HCT116 (cell line): ENCODE data around the gene MTLN. TPM values are rescaled to one million over a fixed set of nuclear protein-coding genes. Genes with fewer than 3 reads are reported as not detected.

Experiments used
- ATAC-seq: fragments of 200-7000 bp; cut with Tn5 transposase; 2 replicates; pipeline ENCODE4 v1.9.1; 2020; ENCODE audit warnings: mild to moderate bottlenecking, moderate library complexity
- BruUV-seq: library from RNA; stranded (reverse); fragments of 400-500 nt; replicated peaks from 2 replicates; lab custom pipeline; 2021; lab: Mats Ljungman, UMichigan
- CTCF ChIA-PET: fragments of 300-600 bp; sonication (Branson Sonifier 250); formaldehyde crosslinking; loops from one replicate; lab custom pipeline; 2021; ENCODE audit warnings: antibody characterized with exemption; lab: Charles Lee
- POLR2A ChIA-PET: fragments of 300-600, 350-600 bp; sonication (Branson Sonifier 250); formaldehyde crosslinking; loops from one replicate; lab custom pipeline; 2021; ENCODE audit warnings: antibody characterized with exemption; lab: Charles Lee
- RAD21 ChIA-PET, 2 experiments: fragments of 300-600 bp; sonication (Branson Sonifier 250); formaldehyde crosslinking; loops; one replicate each; lab custom pipeline; 2023; ENCODE audit warnings: low total read pairs in 2 of 2; ENCODE audit not compliant: uncharacterized antibody in 2 of 2, unreplicated experiment in 2 of 2, low non-redundant PET in 1 of 2; lab: Charles Lee
- DNase-seq: peaks from one replicate; pipeline ENCODE4 v3.0.0-alpha.2; 2010; ENCODE audit warnings: low read depth, low spot score
- H2AFZ ChIP-seq: fragments of 200-600 bp; shearing (Covaris generic), sonication (generic); 2 replicates; pipeline ENCODE4 v1.6.1; 2017; ENCODE audit warnings: low read depth, mixed run types, mixed read lengths, antibody characterized with exemption, low read length; ENCODE audit not compliant: poor library complexity, severe bottlenecking
- H3K27ac ChIP-seq: 2 replicates; pipeline ENCODE4 v1.5.1; 2012; ENCODE audit warnings: low read depth, low read length
- H3K27me3 ChIP-seq: fragments of 200-600 bp; sonication (generic); 2 replicates; pipeline ENCODE4 v1.6.1; 2016; ENCODE audit warnings: mixed run types, low read length, mixed read lengths; ENCODE audit not compliant: insufficient read depth
- H3K36me3 ChIP-seq, 2 experiments: fragments of 200-500 bp in 1 of 2; fragments of 200-600 bp in 1 of 2; sonication (Bioruptor generic) in 1 of 2; sonication (generic) in 1 of 2; 2 replicates each; pipeline versions ENCODE4 v1.5.1 to v1.6.1; 2014 to 2016; ENCODE audit warnings: low read length in 2 of 2, inconsistent platforms in 1 of 2, mixed read lengths in 1 of 2, mixed run types in 1 of 2; ENCODE audit not compliant: insufficient read depth in 2 of 2, control insufficient read depth in 1 of 2
- H3K4me1 ChIP-seq, 2 experiments: fragments of 200-600 bp in 1 of 2; sonication (generic) in 1 of 2; 2 replicates each; pipeline versions ENCODE4 v1.5.1 to v1.6.1; 2012 to 2017; ENCODE audit warnings: low read length in 2 of 2, inconsistent platforms in 1 of 2, mild to moderate bottlenecking in 1 of 2, mixed read lengths in 1 of 2, mixed run types in 1 of 2, moderate library complexity in 1 of 2; ENCODE audit not compliant: insufficient read depth in 2 of 2, control insufficient read depth in 1 of 2
- H3K4me2 ChIP-seq: fragments of 200-600 bp; sonication (generic); 2 replicates; pipeline ENCODE4 v1.6.1; 2017; ENCODE audit warnings: mixed run types, low read length, mixed read lengths
- H3K4me3 ChIP-seq, 2 experiments: fragments of 200-600 bp in 1 of 2; sonication (generic) in 1 of 2; replicated peaks in 1 of 2; 2 replicates each; pipeline ENCODE4 v1.5.1; 2011 to 2016; ENCODE audit warnings: low read length in 2 of 2, control low read depth in 1 of 2, low read depth in 1 of 2, mild to moderate bottlenecking in 1 of 2, mixed read lengths in 1 of 2, mixed run types in 1 of 2
- H3K79me2 ChIP-seq: fragments of 200-600 bp; sonication (generic); 2 replicates; pipeline ENCODE4 v1.6.1; 2017; ENCODE audit warnings: mild to moderate bottlenecking, mixed run types, low read length, moderate library complexity, mixed read lengths; ENCODE audit not compliant: insufficient read depth
- H3K9ac ChIP-seq: fragments of 200-600 bp; sonication (generic); 2 replicates; pipeline ENCODE4 v1.6.1; 2016; ENCODE audit warnings: low read length, mixed read lengths
- H3K9me2 ChIP-seq: fragments of 200-600 bp; sonication (generic), shearing (Covaris generic); 2 replicates; pipeline ENCODE4 v1.6.1; 2017; ENCODE audit warnings: mixed run types, mild to moderate bottlenecking, moderate library complexity; ENCODE audit not compliant: insufficient read depth
- H3K9me3 ChIP-seq, 2 experiments: fragments of 200-500 bp in 1 of 2; fragments of 200-600 bp in 1 of 2; sonication (Bioruptor generic) in 1 of 2; sonication (generic) in 1 of 2; 2 replicates each; pipeline ENCODE4 v1.6.1; 2014 to 2017; ENCODE audit warnings: low read length in 2 of 2, mixed read lengths in 2 of 2, inconsistent platforms in 1 of 2, low read depth in 1 of 2, mild to moderate bottlenecking in 1 of 2, mixed run types in 1 of 2, moderate library complexity in 1 of 2; ENCODE audit not compliant: control insufficient read depth in 1 of 2, insufficient read depth in 1 of 2
- H4K20me1 ChIP-seq: fragments of 200-600 bp; sonication (generic), shearing (Covaris generic); 2 replicates; pipeline ENCODE4 v1.6.1; 2017; ENCODE audit warnings: mixed run types, mild to moderate bottlenecking, moderate library complexity; ENCODE audit not compliant: insufficient read depth
- CBX3 ChIP-seq: IDR thresholded peaks from 2 replicates; pipeline ENCODE4 v1.6.1; 2012; ENCODE audit warnings: low read depth
- CEBPB ChIP-seq: IDR thresholded peaks from 2 replicates; pipeline ENCODE4 v1.6.1; 2012; ENCODE audit warnings: low read depth
- EGR1 ChIP-seq: IDR thresholded peaks from 2 replicates; pipeline ENCODE4 v1.6.1; 2012; ENCODE audit warnings: low read depth
- EZH2 ChIP-seq: fragments of 200-600 bp; sonication (generic); IDR thresholded peaks from 2 replicates; pipeline ENCODE4 v1.6.1; 2017; ENCODE audit warnings: antibody characterized with exemption, mixed run types
- FOSL1 ChIP-seq: IDR thresholded peaks from 2 replicates; pipeline ENCODE4 v1.6.1; 2012; ENCODE audit warnings: low read depth
- JUND ChIP-seq: IDR thresholded peaks from 2 replicates; pipeline ENCODE4 v1.6.1; 2012
- POLR2A ChIP-seq: IDR thresholded peaks from 2 replicates; pipeline ENCODE4 v1.7.0; 2011; ENCODE audit warnings: borderline replicate concordance; ENCODE audit not compliant: insufficient read depth, insufficient read length; ENCODE audit errors: extremely low read depth
- POLR2AphosphoS5 ChIP-seq: IDR thresholded peaks from 2 replicates; pipeline ENCODE4 v1.6.1; 2011; ENCODE audit warnings: mild to moderate bottlenecking, low read depth, low read length, moderate library complexity
- SIN3A ChIP-seq: IDR thresholded peaks from 2 replicates; pipeline ENCODE4 v1.6.1; 2012; ENCODE audit warnings: low read depth
- SP1 ChIP-seq: IDR thresholded peaks from 2 replicates; pipeline ENCODE4 v1.6.1; 2012; ENCODE audit warnings: low read depth
- SRF ChIP-seq: IDR thresholded peaks from 2 replicates; pipeline ENCODE4 v1.6.1; 2012; ENCODE audit warnings: low read depth
- TCF7L2 ChIP-seq: IDR thresholded peaks from 2 replicates; pipeline ENCODE4 v1.7.0; 2011; ENCODE audit warnings: borderline replicate concordance, inconsistent platforms; ENCODE audit not compliant: insufficient read depth, insufficient read length; ENCODE audit errors: extremely low read depth
- YY1 ChIP-seq: IDR thresholded peaks from 2 replicates; pipeline ENCODE4 v1.6.1; 2011; ENCODE audit warnings: low read length, low read depth, moderate library complexity, mild to moderate bottlenecking; ENCODE audit not compliant: insufficient replicate concordance; ENCODE audit errors: extremely low read depth
- ZFX ChIP-seq: fragments of 450-650 bp; IDR thresholded peaks from 2 replicates; pipeline ENCODE4 v1.6.1; 2017
- ZNF274 ChIP-seq: fragments of 200-500 bp; sonication (Bioruptor generic); IDR thresholded peaks from 2 replicates; pipeline ENCODE4 v1.6.1; 2014; ENCODE audit warnings: mild to moderate bottlenecking, low read depth, low read length, inconsistent platforms
- intact Hi-C: fragments of 100-400 bp; cut with micrococcal nuclease; formaldehyde crosslinking; loops from 2 replicates; pipeline ENCODE4 v1.10.0; 2022
- total RNA-seq: library from RNA; stranded (reverse); gene quantifications from one replicate; pipeline ENCODE4 v1.2.1, GENCODE V29; 2021; ENCODE audit not compliant: unreplicated experiment
- TF ChIP-seq, protein P1 (sequence below): IDR thresholded peaks from 2 replicates; pipeline ENCODE4 v1.6.1; 2011; ENCODE audit warnings: mild to moderate bottlenecking, low read length, moderate library complexity; ENCODE audit not compliant: insufficient replicate concordance; ENCODE audit errors: extremely low read depth
- TF ChIP-seq, protein P2 (sequence below): IDR thresholded peaks from 2 replicates; pipeline ENCODE4 v1.6.1; 2012; ENCODE audit warnings: low read depth
- TF ChIP-seq, protein P3 (sequence below): IDR thresholded peaks from 2 replicates; pipeline ENCODE4 v1.6.1; 2012
- TF ChIP-seq, protein P4 (sequence below): IDR thresholded peaks from 2 replicates; pipeline ENCODE4 v1.6.1; 2012

Gene MTLN
- total RNA-seq, 1 experiment from 2014 or later, result 35.7 TPM

DNA sequence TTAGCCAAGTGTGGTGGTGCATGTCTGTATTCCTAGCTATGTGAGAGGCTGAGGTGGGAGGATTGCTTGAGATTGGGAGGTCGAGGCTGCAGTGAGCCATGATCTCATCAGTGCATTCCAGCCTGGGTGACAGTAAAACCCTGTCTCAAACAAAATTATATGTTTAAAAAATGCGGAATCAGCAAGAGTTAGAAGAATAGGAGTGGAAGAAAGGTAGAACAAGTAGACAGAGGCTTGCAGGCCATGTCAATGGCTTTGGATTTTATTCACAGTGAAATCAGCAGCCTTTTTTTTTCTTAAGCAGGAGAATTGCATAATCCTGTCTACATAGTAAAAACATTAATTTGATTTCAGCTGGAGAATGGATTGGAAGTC, 7.8 kb upstream of the MTLN start:
- no peak overlapping the region for H3K27ac ChIP-seq
- no peak for ATAC-seq

More for the DNA sequence above, 7.8 kb upstream of the MTLN start:
- Histone ChIP-seq H2AFZ (no peak overlapping the region), H3K9me2 (no peaks in the 10 kb centered on the region), H3K9ac (no peak overlapping the region), H3K27me3 (no peaks in the 10 kb centered on the region), H3K4me2 (no peak overlapping the region), H3K79me2 (no peaks in the 10 kb centered on the region), H3K4me3 (no peak overlapping the region), H3K9me3 (no peaks in the 10 kb centered on the region), H3K4me1 (no peaks in the 10 kb centered on the region), H4K20me1 (no peaks in the 10 kb centered on the region), H3K36me3 (no peaks in the 10 kb centered on the region)
- no TSS peak for BruUV-seq
- RAD21 ChIA-PET, result no interaction called here
- POLR2A ChIA-PET, result no interaction called here
- CTCF ChIA-PET, result no interaction called here
- intact Hi-C loops, result no loop called here
- TF ChIP-seq CEBPB (no peak), JUND (no peak), EZH2 (no peak), SIN3A (no peak), POLR2AphosphoS5 (no peak), TCF7L2 (no peak), FOSL1 (no peak), POLR2A (no peak), SP1 (no peak), EGR1 (no peak), ZFX (no peak), SRF (no peak), YY1 (no peak), ZNF274 (no peak), CBX3 (no peak)
- TF ChIP-seq, protein P1, sequence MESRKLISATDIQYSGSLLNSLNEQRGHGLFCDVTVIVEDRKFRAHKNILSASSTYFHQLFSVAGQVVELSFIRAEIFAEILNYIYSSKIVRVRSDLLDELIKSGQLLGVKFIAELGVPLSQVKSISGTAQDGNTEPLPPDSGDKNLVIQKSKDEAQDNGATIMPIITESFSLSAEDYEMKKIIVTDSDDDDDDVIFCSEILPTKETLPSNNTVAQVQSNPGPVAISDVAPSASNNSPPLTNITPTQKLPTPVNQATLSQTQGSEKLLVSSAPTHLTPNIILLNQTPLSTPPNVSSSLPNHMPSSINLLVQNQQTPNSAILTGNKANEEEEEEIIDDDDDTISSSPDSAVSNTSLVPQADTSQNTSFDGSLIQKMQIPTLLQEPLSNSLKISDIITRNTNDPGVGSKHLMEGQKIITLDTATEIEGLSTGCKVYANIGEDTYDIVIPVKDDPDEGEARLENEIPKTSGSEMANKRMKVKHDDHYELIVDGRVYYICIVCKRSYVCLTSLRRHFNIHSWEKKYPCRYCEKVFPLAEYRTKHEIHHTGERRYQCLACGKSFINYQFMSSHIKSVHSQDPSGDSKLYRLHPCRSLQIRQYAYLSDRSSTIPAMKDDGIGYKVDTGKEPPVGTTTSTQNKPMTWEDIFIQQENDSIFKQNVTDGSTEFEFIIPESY, result no peak
- TF ChIP-seq, protein P2, sequence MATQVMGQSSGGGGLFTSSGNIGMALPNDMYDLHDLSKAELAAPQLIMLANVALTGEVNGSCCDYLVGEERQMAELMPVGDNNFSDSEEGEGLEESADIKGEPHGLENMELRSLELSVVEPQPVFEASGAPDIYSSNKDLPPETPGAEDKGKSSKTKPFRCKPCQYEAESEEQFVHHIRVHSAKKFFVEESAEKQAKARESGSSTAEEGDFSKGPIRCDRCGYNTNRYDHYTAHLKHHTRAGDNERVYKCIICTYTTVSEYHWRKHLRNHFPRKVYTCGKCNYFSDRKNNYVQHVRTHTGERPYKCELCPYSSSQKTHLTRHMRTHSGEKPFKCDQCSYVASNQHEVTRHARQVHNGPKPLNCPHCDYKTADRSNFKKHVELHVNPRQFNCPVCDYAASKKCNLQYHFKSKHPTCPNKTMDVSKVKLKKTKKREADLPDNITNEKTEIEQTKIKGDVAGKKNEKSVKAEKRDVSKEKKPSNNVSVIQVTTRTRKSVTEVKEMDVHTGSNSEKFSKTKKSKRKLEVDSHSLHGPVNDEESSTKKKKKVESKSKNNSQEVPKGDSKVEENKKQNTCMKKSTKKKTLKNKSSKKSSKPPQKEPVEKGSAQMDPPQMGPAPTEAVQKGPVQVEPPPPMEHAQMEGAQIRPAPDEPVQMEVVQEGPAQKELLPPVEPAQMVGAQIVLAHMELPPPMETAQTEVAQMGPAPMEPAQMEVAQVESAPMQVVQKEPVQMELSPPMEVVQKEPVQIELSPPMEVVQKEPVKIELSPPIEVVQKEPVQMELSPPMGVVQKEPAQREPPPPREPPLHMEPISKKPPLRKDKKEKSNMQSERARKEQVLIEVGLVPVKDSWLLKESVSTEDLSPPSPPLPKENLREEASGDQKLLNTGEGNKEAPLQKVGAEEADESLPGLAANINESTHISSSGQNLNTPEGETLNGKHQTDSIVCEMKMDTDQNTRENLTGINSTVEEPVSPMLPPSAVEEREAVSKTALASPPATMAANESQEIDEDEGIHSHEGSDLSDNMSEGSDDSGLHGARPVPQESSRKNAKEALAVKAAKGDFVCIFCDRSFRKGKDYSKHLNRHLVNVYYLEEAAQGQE, result no peak
- TF ChIP-seq, protein P3, sequence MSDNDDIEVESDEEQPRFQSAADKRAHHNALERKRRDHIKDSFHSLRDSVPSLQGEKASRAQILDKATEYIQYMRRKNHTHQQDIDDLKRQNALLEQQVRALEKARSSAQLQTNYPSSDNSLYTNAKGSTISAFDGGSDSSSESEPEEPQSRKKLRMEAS, result no peak
- TF ChIP-seq, protein P4, sequence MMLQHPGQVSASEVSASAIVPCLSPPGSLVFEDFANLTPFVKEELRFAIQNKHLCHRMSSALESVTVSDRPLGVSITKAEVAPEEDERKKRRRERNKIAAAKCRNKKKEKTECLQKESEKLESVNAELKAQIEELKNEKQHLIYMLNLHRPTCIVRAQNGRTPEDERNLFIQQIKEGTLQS, result no peak
- no peak for DNase-seq
